HTR-8/SVneo (cell line): ENCODE data around the gene CT47B1.
"Not testable (repeated sequence)": the region's sequence is repeated elsewhere in the genome, so short reads cannot be mapped to it uniquely, and the experiment has no call there.

Experiments
- DNase-seq: peaks from one replicate; pipeline ENCODE4 v3.0.0; 2011; ENCODE audit warnings: low spot score, mixed read lengths; ENCODE audit not compliant: insufficient read length
- FAIRE-seq: peaks from 2 replicates; lab custom pipeline; 2011; peaks lifted over from hg19 to GRCh38; lab: Jason Lieb, UNC

CT47B1 gene

GRCh38 chrX:120875766-120876165, at the start of gene CT47B1:
CT47B1 (minus strand) TSS chrX:120875866; CDS start chrX:120875670, 196 bp downstream.
- FAIRE-seq, DNase-seq: not testable (repeated sequence)

DNA sequence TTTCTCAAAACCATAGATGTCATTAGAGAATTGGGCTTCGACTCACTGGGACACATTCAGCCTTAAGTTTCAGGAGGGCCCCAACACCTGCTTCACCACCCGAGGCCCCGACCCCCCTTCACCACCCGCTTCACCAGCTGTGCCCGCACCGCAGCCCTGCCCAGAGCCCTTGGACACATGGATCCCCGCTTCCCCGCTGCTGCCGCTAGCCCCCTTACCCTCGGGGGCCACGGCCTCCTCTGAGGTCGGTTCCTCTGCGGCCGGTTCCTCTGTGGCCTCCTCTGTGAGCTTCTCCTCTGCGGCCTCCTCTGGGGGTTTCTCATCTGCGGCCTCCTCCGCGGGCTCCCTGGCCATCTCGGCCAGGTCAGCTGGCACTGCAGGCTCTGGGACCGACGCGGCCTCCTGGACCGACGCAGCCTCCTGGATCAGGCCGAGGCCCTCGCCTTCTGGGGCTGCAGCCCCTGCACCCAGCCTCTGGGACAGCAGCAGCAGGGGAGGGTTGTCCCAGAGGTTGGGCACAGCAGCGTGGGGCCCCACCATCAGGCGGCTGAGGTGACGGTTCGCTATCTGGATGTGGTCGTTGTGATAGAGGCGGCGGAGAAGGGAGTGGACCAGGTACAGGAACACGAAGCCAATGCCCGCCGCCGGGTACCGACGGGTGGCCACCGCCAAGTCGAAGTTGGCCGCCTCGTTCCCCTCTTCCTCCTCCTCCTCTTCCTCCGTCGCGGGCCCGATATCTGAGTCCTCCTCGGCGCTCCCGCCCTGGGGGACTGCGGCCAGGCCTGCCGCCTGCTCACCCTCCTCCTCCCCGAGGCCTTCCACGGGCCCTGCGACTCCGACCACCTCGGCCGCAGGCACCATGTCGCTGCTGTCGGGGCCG, 748 bp downstream of the CT47B1 start:
- DNase-seq (no peak), FAIRE-seq (no peak)

DNA sequence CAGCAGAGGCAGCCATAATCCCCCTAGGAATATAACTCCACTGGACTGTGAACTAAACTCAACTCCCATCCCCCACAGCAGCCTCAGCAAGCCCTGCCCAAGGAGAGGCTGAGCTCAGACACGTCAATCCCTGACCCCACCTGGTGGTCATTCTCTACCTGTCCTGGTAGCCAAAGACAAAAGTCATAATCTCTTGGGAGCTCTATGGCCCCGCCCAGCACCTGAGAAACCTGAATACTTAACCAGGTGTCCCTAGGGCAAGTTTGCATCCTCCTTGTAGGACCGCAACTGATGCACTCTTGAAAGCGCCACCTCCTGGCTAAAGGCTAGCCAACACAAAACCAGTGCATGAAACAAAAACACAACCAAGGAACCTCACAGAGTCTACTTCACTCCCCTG, 18.4 kb downstream of the CT47B1 start:
- DNase-seq (no peak), FAIRE-seq (no peak)

GRCh38 chrX:120840827-120841226, 34.8 kb downstream of the CT47B1 start:
- DNase-seq (no peak), FAIRE-seq (no peak)

- no peak for DNase-seq
- no peak for FAIRE-seq
These were observed 36.2 kb downstream of the CT47B1 start for GRCh38 chrX:120839491-120839890.

- FAIRE-seq, DNase-seq: not testable (repeated sequence)
These were observed 48.5 kb downstream of the CT47B1 start for GRCh38 chrX:120827213-120827612.

- DNase-seq (no peak), FAIRE-seq (no peak)
These were observed 50.5 kb downstream of the CT47B1 start for GRCh38 chrX:120825146-120825545.

- DNase-seq = no peak
- no peak for FAIRE-seq
These were observed 51.6 kb downstream of the CT47B1 start for GRCh38 chrX:120824021-120824420.

DNA sequence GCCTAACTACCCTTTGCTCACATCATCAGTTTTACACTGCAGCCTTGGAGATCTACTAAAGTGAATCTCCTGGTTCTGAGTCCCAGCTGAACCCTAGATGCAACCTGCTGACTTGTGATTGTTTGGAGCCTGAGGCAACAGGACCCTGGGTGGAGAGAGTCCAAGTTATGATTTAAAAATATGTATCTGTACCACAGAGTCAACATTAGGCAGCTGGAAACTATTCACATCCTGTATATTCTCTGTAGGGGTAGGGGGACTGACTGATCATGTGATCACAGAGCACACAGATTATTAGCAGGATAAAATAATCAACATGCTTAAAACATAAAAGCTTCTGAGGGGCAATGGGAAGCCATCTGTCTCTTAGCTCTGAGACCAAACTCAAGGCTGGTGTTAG, 52.1 kb downstream of the CT47B1 start:
- no peak for DNase-seq
- no peak for FAIRE-seq
